HG02798 (cell line): Measurements from ENCODE around the gene RFT1.

Experiments
- ATAC-seq: cut with Tn5 transposase; IDR thresholded peaks from one replicate; pipeline ENCODE4 v1.9.1; 2021; ENCODE audit warnings: mild to moderate bottlenecking; ENCODE audit not compliant: unreplicated experiment, poor library complexity

Gene RFT1

DNA sequence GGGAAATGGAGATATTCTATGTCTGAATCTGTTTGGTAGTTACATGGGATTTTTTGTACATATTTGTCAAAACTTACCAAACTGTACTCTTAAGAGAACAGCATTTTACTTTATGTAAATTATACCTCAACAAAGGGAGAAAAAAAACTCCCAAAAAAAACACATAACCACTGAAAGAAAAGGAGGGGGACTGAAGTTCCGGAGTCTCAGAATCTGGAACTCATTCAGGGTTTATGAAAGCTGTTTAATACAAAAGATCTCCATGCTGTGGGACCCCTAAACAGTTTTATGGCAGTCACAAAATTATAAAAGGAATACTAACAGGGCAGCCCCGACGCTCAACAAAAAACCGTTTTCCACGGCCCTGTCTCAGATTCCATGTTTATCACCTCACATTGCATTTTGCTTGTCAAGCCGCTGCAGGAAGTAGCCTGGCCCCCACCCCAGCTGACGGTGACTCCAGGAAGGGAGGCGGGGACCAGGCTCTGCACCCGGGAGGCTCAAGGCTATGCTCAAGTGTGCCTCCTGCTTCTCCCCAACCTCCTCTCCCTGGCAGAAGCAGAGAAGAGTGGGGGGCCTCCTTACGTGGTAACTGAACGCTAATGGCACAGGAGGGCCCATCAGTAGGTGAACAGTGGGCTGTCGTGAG, 29.3 kb downstream of the RFT1 start:
- ATAC-seq = no peak

DNA sequence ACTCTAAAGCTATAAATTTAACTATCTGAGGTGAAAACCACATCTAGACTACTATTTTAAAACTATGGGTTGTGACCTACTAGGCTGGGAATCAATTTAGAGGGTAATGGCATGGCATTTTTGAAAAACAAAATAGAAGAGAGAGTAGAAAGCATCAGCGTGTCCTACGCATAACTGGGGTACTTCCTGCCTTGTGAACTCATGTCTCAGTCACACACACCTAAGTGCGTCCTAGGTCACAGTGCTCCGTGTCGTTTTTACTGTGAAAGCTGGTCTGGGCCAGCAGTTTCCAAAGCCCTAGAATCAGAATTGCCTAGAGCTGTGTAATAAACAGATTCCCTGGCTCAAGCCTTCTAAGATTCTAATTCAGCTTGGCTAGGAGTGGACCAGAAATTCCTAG, 32.3 kb downstream of the RFT1 start:
- ATAC-seq = no peak

DNA sequence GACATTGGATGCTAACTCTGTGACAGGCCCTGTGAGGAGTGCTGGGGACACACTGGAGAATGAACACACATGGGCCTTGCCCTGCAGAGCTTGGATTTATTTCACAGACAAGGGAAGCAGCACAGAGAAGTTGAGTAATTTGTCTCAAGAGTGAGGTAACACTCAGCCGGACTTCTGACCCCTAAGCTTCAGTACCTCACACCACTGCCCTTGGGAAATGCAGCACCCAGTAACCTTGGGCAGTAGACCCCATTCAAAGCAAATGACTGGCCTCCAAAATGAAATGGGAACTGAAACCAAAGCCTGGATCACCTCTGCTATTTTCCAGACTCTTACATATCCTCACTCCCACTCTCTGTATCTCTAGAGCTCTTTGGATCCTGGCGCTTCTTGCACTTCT, 37.3 kb downstream of the RFT1 start:
- ATAC-seq = no peak

DNA sequence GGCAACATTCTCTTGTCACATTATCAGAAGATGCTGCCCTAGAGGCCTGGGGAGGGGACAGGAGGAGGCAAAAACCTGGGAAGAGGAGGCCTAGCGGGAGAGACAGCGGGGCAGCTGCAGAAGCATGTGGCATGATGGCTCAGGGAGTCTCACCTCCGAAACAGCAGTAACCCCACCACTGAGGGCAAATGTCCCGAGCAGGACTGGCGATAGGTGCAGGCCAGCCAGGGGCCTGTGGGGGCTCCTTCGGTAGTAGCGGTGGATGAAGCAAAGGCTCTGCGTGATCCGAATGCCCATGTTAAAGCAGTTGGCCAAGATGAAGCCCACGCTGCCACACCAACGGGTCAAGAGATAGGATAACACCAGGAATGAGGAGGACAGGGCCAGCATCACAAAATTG, 38.0 kb downstream of the RFT1 start:
- no peak for ATAC-seq

DNA sequence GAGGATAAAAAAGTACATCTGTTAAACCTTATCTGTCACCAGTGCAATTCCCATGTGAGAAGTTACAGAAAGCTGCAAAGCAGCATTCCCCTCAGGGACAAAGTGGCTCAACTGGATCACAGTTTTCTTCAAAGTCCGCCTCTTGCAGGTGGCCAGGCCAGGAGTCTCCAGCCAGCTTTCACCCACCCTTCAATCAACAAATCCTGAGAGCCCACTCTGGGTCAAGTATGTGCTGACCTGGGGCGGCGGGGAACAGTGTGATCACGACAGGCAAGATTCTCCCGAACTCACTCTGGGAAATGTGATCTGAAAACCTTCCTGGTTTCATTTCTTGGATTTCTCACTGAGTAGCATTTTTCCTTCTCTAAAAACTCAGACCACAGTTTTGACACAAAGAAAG, 39.2 kb downstream of the RFT1 start:
- ATAC-seq = no peak

DNA sequence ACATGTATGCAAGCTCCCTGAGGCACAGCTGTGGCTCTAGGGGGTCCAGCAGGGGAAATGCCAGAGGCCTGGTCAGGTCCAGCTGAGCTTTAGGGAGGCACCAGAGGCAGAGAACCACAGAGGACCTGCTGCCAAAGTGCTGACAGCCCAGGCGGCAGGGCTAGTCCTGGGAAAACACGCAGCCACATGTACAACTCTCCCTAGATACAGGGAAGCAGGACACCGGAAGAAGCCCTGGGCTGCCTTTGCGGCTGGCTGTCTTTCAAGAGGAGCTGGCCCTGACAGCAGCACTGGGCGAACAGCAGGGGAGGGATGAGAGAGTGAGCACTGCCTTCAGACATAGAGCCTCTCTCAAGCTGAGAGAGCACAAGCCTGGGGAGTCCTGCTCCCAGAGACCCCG, 40.7 kb downstream of the RFT1 start:
- ATAC-seq = no peak

DNA sequence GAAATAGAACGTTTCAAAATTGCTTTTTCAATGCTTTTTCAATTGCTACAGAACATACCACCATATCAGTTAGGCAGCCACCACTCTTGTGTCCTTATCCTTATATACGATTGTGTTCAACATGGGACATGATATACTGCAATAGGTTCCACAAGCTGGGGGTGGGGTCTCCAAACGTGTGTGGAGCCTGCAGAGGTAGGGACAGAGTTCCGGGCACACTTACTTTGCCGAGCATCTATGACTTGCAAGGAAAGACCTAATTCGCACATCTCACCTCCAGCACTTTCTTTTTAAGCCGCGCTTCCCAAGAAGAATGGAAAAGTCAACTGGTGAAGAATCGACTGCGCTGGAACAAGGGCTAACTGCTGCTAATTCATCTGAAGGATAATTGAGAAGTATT, 44.8 kb downstream of the RFT1 start:
- ATAC-seq = no peak

DNA sequence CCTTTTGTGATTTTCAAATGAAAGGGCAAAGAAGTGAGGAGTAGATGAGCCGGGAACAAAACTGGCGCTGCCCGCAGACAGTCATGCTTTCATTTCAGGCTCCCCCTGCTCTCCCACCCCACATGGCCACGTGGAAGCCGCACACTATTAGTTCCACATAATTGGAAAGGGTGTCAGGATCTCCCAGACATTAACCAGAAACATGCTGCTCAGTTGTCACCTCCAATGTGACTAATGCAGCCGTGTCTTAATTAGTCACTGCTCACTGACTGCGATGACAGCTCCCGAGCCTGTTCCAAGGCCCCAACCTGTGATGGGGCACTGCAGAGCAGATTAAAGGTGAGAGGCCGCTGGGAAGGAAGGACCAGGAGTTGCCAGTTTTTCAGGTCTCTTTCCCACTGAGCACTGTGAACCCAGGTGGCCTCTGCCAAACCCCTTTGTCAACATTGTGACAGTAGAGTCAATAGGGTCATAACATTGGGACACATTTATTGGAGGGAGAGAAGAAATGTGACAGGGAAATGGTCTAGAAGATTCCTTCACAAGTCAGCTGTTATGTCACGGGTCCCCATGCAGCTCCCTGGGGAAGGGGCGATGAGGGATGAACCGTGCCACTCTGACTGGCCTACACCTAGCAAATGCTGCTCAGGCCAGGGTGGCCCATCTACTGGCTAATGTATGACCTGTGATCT, 45.8 kb downstream of the RFT1 start:
- ATAC-seq = no peak

DNA sequence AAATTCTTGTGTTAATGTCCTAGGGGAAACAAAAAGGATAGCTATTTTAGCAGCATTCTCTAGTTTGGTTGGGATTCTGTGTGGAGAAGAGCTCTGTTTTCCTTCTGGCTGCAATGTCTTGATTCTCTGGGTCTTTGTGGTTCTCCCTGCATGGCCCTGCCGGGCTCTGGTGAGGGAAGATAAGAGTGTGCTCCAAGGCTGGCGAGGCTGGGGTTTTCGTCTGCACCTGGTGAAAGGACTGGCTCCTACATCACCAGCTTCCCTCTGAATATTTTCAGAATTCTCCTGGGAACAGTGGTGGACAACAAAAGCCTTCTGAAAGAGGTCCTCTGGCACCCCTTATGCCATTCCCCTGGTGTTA, 46.3 kb downstream of the RFT1 start:
- ATAC-seq = no peak

DNA sequence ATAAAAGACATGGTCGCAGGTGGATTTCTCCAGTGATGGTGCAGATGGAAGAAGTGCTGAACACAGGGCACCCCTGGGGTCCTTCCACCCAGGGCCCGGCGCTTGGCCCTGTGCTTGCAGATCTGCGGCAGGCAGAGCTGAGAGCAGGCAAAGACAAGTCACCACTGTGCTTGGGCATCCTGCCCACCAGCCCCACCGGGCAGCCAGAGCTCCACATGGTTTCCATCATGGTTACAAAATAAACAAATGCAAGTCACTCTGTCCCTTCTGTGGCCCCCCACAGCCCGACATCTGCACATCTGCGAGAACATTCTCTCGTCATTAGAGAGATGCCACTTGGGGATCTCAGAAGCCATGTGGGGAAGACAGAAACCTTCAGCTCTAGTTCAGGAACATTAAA, 46.7 kb downstream of the RFT1 start:
- no peak for ATAC-seq

DNA sequence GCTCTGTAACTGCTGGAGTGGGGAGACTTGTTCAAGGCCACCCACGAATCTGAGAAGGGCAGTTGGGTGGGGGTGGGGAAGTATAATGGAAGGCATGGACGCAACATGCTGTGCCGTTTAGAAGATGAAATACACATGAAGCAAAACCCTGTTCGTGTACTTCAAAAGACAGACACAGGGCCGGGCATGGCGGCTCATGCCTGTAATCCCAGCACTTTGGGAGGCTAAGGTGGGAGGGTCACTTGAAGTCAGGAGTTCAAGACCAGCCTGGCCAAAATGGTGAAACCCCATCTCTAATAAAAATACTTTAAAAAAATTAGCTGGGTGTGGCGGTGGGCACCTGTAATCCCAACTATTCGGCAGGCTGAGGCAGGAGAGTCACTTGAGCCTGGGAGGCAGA, 47.5 kb downstream of the RFT1 start:
- ATAC-seq = no peak

DNA sequence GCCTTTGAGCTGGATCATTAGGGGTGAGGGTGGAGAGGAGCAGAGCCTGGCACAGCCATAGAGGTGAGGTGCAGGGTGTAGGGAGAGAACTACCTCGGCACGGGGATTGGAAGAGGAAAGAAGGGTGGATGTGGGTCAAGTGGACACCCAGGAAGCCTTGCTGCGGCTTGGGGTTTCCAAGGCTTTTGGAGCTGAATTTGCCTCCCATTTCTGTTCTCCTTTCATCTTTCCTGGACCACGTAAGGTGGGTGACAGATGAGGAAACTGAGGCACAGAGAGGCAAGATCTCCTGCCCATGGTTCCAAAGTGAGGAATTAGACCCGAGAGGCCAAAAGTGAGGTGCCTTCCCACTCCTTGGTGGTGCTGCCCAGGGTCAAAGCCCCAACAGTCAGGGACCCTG, 48.9 kb downstream of the RFT1 start:
- no peak for ATAC-seq

DNA sequence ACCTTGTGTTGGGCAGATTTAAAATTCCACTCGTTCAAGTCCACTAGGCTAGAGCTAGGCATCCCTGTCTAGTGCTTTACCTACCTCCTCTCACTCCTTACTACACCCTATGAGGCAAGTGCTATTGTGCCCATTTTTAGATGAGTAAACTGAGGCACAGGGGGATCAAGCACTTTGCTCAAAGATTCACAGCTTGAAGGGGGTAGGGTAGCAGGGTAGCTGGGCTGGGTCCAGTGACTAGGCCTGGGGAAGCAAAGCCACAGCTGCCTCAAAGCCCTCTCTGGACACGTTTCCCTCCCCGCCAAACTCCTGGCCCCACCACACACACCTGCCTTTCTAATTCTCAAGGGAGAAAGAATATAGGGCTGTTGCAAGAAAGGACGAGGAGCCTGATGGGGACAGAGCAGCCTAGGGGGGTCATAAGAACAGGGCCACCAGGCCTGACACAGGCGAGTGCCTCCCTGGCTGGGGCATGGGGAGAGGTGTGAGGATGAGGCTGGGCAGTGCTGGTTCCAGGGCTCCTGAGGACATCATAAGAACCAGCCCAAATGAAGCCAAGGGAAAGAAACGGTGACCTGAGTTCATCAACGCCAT, 49.5 kb downstream of the RFT1 start:
- ATAC-seq = no peak

DNA sequence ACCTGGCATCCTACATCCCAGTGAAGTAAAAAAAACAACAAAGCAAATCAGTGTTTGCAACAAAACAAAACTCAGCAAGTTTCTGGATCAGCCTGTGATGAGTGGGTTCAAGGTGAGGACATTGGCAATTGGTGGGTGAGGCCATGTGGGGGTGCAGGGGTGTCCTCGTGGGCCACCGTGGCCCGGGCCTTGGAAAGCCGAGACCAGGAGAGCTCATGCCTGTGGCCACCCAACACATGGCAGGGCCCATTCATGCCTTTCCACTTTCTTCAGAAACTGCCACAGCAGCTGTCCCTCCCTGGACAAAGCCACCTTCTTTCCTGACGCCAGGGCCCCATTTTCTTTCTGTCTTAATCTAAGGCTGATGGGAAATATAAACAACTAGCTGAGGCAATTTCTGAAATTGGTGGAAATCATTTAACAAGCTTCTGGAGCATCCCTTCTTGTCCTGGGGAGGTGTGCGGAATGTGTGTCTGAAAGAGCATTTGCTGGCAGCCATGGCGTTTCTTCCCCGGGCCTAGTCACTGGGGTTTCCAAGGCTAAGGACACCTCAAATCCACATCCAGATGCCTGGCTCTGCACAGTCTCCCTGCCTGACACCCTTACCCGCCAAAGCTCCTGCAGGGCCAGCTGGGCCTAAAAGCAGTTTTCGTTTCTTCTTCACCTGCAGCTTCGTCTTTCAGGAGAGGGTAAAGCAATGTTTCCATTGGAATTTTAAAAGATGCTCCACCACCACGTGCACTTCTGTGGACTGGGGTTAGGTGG, 50.3 kb downstream of the RFT1 start:
- ATAC-seq = no peak

DNA sequence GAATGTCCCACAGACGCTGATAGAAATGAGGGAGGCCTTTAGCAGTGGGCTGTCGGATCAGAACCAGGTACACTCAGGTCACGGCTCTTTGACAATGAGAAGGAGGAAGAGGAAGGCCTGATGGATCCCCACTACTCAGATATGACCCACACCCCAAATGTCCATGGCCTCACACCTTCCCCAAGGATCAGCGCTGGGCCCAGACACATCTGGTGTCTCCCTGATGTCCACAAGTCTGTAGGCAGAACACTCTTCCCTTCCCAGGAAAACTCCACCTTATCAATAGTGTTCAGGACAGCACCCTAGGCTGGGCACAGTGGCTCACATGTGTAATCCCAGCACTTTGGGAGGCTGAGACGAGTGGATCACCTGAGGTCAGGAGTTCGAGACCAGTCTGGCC, 51.1 kb downstream of the RFT1 start:
- no peak for ATAC-seq

DNA sequence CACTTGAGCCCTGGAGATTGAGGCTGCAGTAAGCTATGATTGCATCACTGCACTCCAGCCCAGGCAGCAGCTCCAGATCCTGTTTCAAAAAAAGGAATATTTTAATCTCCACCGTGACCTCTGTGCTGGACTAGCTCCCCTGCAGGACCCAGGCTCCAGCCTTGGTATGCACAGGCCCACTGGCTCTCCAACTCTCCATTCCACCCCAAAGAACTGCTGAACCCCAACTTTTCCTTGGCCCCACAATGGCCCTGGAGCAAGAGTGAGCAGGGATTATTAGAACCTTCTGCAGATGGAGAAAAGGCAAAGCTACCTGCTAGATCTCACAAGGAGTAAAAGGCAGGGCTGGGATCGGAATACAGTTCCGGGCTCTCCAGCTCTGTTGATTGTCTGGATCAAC, 51.6 kb downstream of the RFT1 start:
- ATAC-seq = no peak

DNA sequence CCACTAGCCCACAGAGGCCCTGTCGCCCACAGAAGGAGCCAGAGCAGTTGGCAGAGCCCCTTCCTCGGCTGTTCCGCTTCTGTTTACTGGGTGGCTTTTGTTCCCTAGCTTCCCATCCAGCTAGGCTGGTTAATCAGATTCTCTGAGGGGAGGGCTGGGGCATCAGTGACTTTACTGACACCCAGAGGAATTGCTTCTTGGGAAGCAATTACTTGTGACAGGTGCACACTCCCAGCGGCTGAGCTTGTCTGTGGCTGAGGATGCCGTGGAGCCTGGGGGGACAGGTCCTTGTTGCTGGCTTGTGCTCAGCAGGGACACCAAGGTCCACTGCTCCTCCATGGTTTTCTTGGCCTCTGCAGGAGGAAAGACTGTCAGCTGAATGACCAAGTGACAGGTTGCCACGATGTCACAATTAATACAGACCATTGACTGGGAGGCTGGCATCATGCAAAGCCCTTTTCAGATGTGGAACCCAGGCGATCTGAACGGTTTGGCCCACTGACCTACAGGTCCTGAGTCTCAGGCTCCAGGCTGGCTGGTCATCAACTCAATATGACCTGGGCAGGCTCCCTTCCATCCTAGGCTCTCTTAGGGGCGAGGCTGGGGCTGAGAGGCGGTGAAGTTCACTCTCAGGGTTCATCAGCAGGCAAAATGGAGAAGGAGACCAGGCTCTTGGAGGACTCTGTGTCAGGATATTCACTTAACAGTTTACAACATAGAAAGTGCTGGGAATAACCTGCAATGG, 52.6 kb downstream of the RFT1 start:
- no peak for ATAC-seq

DNA sequence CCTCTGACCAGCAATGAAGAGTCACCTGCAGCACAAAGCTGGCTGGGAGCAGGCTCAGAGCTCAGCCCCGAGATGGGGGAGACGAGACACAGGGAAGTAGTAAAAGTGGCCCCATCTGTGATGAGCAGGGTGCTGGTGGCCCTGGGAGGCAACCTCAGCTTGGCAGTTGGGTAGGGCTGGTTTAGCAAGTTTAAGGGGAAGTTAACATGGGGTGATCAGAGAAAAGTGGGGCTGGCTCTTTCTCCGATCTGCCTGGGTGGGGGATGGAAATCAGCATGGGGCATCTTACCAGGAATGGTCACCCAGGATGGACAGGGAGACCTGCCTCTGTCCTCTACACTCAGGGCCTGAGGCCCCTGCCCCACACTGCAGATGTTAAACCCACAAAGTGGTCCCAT, 54.5 kb downstream of the RFT1 start:
- no peak for ATAC-seq

DNA sequence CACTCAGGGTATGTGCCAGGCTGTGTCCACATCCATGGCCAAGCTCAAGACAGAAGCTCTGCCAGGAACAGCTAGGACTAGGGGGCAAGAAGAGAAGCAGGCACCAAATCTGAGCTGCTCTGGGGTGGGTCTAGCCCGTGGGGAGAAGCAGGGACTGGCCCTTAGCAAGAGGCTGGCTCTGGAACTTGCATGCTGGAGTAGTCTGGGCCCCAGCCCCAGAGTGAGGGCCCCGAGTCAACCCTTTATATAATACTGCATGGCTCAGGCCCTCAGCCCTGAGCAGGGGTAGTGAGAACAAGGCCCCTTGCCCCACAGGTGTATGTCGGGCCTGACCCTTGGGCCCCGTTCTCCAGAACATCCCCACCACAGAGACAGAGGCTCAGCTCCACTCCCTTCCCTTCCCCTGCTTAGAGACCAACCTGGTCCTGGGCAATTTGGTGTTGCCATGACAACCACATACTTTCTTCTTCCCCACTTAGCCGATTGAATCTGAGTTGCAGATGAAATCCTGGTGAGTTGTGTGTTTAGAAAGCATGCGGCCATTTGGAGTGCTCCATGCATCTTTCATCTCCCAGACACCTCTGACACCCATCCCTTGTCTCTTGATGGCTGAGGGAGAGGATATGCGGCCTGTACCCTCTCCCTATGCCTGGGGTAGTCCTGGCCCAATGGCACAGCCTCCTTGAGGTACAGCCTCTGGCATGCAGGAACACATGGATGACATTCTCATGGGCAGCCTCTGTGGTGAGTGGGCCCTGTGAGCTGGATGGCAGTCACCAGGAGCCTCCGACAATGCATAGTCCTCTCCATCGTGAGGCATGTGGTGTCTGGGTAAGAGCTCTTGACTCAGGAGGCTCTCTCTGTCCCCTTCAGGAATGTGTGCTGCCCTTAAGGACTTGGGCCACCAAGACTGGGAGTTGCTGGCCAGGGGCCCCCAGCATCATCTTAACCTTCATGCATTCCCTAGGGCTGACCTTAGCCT, 55.2 kb downstream of the RFT1 start:
- ATAC-seq = no peak

DNA sequence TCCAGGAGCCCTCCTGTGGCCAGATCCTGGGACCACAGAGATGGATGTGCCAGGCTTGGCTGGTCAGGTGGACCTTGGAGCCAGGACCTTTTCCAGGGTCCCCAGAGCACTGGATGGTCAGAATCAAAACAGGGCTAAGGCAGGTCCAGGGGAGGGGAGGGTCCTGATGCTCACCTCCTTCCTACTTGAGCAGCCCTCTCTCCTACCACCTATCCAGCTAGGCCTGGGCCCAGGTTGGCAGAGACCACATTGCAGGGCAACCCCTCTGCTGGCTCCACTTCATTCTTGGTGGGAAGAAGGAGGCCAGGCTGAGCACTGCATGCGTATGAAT, 55.9 kb downstream of the RFT1 start:
- no peak for ATAC-seq
